ENCODE measurements around the gene AKT2.

DNA sequence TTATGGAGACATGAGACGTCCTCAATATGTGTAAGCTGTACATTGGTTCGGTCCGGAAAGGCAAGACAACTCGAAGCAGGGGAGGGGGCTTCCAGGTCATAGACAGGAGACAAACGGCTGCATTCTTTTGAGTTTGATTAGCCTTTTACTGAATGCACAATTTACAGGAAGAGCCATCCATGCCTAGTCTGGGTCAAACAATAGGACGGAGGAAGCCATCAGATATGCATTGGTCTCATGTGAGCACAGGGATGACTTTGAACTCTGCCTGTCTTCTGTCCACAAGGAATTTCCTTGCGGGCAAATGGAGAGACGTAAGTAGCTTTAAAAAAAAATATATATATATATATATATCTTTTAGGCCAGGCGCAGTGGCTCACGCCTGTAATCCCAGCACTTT is 56.8 kb downstream of the AKT2 start:
- TF ChIP-seq, protein P1, sequence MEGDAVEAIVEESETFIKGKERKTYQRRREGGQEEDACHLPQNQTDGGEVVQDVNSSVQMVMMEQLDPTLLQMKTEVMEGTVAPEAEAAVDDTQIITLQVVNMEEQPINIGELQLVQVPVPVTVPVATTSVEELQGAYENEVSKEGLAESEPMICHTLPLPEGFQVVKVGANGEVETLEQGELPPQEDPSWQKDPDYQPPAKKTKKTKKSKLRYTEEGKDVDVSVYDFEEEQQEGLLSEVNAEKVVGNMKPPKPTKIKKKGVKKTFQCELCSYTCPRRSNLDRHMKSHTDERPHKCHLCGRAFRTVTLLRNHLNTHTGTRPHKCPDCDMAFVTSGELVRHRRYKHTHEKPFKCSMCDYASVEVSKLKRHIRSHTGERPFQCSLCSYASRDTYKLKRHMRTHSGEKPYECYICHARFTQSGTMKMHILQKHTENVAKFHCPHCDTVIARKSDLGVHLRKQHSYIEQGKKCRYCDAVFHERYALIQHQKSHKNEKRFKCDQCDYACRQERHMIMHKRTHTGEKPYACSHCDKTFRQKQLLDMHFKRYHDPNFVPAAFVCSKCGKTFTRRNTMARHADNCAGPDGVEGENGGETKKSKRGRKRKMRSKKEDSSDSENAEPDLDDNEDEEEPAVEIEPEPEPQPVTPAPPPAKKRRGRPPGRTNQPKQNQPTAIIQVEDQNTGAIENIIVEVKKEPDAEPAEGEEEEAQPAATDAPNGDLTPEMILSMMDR (IDR thresholded peaks at IDR 0.05; ENCODE audit: insufficient read depth, low read length, poor library complexity, severe bottlenecking) = no peak
- no peak for TF ChIP-seq EZH2phosphoT487 (conservative IDR thresholded peaks at IDR 0.05; ENCODE audit: low read length)

Measured in SU-DHL-6 (cell line).